Right lobe of liver (tissue), 6 donors: ENCODE data around the gene KCNQ1. TPM values are rescaled to one million over a fixed set of nuclear protein-coding genes. Genes with fewer than 3 reads are reported as not detected.

ENCODE experiments used
- ATAC-seq, 4 donors: fragments of 200-7000 bp; cut with Tn5 transposase; one replicate each; pipeline ENCODE4 v1.9.1; 2020; ENCODE audit warnings: mild to moderate bottlenecking in 4 of 4, moderate library complexity in 4 of 4
- DNase-seq, 3 donors: peaks; one replicate each; pipeline ENCODE4 v3.0.0-alpha.2; 2020
- H3K27ac ChIP-seq, 3 donors: fragments of 200-600 bp; one replicate each; pipeline ENCODE4 v1.8.0; 2022
- H3K27me3 ChIP-seq, 2 donors: fragments of 200-600 bp; one replicate each; pipeline ENCODE4 v1.8.0; 2022
- H3K36me3 ChIP-seq, 4 donors: fragments of 200-600 bp; sonication (generic) in 1 of 4; one replicate each; pipeline versions ENCODE4 v1.5.1 to v1.8.0; 2017 to 2022; ENCODE audit warnings: control low read depth in 1 of 4
- H3K4me1 ChIP-seq, 4 donors: fragments of 200-600 bp; sonication (generic) in 1 of 4; one replicate each; pipeline versions ENCODE4 v1.5.1 to v1.8.0; 2017 to 2022; ENCODE audit warnings: control low read depth in 1 of 4
- H3K4me3 ChIP-seq, 3 donors: fragments of 200-600 bp; one replicate each; pipeline ENCODE4 v1.8.0; 2022
- H3K9me3 ChIP-seq, 4 donors: fragments of 200-600 bp; sonication (generic) in 1 of 4; one replicate each; pipeline versions ENCODE4 v1.5.1 to v1.8.0; 2017 to 2022; ENCODE audit warnings: control low read depth in 1 of 4
- POLR2A ChIP-seq: fragments of 450-650 bp; IDR thresholded peaks from one replicate; pipeline ENCODE4 v1.6.1; 2017; ENCODE audit warnings: antibody characterized with exemption, mild to moderate bottlenecking
- WGBS: methylation state at CpG from one replicate; pipeline ENCODE4 v1.1.6; 2018; ENCODE audit warnings: low coverage, low lambda C conversion rate; ENCODE audit not compliant: insufficient coverage; ENCODE audit errors: missing lambda C conversion rate; 5-methylcytosine and 5-hydroxymethylcytosine counted together
- intact Hi-C, 2 donors: fragments of 100-400 bp; cut with DNase I; formaldehyde crosslinking; loops; one replicate each; pipeline versions ENCODE4 v1.11.2 to v1.14.1; 2022
- total RNA-seq, 6 experiments: library from RNA; depleted of rRNA in 2 of 6; stranded (reverse); fragments of >200 nt in 2 of 6; fragmentation: NEBNext Ultra II Directional in 3 of 6; extraction: Animal tissue kit (Norgen Biotek cat#: 25700) in 3 of 6; gene quantifications; one replicate each; pipeline versions ENCODE4 v1.1.0 to v1.2.4, GENCODE V29; 2016 to 2023
- TF ChIP-seq, protein P1 (sequence below), 4 donors: fragments of 200-600 bp in 3 of 4; fragments of 450-650 bp in 1 of 4; IDR thresholded peaks; one replicate each; pipeline versions ENCODE4 v1.5.1 to v1.8.0; 2016 to 2022; ENCODE audit warnings: antibody characterized with exemption in 4 of 4, mild to moderate bottlenecking in 2 of 4
- donor health status: DM: no; HTN: yes; CAD: no.
- donor health status: DM: no; HTN: no; CAD: no.
- donor health status: DM: no; HTN: no; CAD: no.
- donor health status: DM: no; HTN: yes; CAD: no.
- donor health status: DM: no; HTN: yes; CAD: no.

KCNQ1 gene
- total RNA-seq, 6 experiments from 2014 or later: 0.61 to 2.4 (median 1.8) TPM

DNA sequence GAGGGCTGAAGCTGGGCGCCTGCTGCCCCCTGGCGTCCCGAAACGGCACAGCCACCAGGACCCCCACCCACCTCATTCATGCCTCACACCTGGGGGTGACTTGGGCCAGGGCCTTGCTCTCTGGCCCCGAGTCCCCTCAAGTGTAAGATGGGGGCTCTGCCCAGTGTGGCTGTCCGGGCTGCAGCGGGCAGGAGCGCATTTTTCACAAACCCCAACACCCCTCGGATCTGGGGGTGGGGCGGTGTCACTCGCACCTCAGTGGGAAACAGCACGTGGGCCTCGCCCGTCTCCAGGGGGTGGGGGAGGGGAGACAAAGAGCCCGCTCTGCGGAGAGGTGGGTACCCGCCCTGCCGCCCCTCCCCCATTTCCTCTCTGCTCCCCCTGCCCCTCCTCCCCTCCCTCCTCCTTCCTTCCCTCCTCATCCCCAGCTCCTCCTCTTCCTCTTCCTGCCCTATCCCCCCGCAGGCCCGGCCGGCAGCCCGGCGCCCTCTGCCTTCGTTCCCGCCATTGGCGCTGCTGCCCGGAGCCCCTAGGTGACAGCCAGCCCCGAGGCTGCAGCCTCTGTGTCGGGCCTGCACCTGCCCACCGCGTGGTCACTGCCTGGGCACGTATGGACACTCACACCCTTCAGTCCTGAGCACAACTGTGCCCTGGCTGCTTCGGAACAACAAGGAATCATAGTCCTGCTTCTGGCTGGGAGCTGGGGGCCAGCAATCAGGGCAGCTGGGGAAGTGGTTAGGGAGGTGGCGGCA lies 447.6 kb downstream of the KCNQ1 start:
- DNase-seq (peak in 2 of 3 donors; percentile 67 to 73), ATAC-seq (peak; percentile 39 to 57 (median 52))
- peaks cover 0 to 21% (median 9%) of the 10 kb centered on the region in 4 donors for H3K4me1 ChIP-seq
- TF ChIP-seq POLR2A: no peak
- TF ChIP-seq, protein P1, sequence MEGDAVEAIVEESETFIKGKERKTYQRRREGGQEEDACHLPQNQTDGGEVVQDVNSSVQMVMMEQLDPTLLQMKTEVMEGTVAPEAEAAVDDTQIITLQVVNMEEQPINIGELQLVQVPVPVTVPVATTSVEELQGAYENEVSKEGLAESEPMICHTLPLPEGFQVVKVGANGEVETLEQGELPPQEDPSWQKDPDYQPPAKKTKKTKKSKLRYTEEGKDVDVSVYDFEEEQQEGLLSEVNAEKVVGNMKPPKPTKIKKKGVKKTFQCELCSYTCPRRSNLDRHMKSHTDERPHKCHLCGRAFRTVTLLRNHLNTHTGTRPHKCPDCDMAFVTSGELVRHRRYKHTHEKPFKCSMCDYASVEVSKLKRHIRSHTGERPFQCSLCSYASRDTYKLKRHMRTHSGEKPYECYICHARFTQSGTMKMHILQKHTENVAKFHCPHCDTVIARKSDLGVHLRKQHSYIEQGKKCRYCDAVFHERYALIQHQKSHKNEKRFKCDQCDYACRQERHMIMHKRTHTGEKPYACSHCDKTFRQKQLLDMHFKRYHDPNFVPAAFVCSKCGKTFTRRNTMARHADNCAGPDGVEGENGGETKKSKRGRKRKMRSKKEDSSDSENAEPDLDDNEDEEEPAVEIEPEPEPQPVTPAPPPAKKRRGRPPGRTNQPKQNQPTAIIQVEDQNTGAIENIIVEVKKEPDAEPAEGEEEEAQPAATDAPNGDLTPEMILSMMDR (IDR thresholded peaks at IDR 0.05): peak; percentile 76 to 85 (median 81)
- no peaks in the 10 kb centered on the region for H3K36me3 ChIP-seq
- no peaks in the 10 kb centered on the region for H3K9me3 ChIP-seq
- H3K27ac ChIP-seq: peak overlapping the region; percentile 43 to 58 (median 45)
- under 1% methylated on average over 16 of the region's 34 CpGs for WGBS
- intact Hi-C loops: loop anchor here in 1 of 2 donors (5.0 kb wide), 1 partner anchor 460 kb away; no protein-coding TSS in a partner anchor
- H3K4me3 ChIP-seq: peak overlapping the region; percentile 11 to 35 (median 15)
- no peaks in the 10 kb centered on the region for H3K27me3 ChIP-seq

DNA sequence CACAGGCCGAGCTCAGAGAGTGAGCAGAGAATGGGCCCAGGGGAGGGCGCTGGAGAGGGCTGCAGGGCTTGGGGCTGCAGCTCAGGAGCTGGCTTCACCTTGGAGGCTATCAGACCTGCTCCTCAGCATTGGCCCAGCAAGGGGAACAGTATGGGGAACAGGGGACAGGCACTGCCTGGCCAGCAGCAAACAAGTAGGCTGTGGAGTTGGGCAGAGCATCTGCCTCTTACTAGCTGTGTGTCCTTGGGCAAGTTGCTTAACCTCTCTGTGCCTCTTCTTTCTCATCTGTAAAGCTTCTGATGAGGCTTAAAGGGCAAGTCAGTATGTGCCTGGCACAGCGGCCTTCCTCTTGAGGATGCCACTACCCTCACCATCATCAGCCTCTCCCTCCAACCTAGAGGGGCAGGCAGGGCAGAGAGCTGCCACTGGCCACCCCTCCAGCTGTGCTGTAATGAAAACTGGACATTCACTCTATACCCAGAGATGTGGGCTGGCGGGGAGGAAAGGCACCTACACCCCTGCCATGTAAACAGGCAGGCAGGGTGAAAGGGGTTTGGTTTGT lies 448.2 kb downstream of the KCNQ1 start:
- intact Hi-C loops: loop anchor here in 1 of 2 donors (5.0 kb wide), 1 partner anchor 461 kb away; no protein-coding TSS in a partner anchor
- peak overlapping the region; percentile 20 to 45 (median 43) for H3K27ac ChIP-seq
- peak overlapping the region; percentile 11 to 35 (median 15) for H3K4me3 ChIP-seq
- 100% methylated on average over 1 of the region's 4 CpGs for whole genome bisulfite sequencing
- H3K27me3 ChIP-seq: no peaks in the 10 kb centered on the region
- peaks cover 0 to 21% (median 9%) of the 10 kb centered on the region in 4 donors for H3K4me1 ChIP-seq
- ATAC-seq: peak in 2 of 4 donors; percentile 3 to 5
- DNase-seq: no peak
- TF ChIP-seq POLR2A: no peak
- TF ChIP-seq, protein P1 (IDR thresholded peaks at IDR 0.05): no peak
- H3K9me3 ChIP-seq: no peaks in the 10 kb centered on the region
- H3K36me3 ChIP-seq: no peaks in the 10 kb centered on the region

DNA sequence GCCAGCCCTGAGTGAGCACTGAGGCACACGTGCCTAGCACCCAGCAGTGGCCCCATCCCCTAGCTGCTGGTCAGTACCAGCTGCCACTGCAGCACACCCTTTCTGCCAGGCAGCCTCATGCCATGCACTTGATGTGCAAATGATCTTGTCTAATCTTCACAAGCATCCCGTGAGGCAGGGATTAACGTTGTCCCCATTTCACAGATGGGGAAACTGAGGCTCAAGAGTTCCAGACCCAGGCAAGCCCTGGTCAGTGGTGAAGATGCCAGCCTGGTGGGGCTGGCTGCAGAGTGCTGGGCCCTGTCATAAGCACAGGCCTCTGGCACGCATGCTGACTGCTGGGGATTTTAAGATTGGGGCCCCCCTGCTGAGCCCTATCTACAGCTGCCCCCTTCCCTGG lies 449.1 kb downstream of the KCNQ1 start:
- H3K4me3 ChIP-seq: no peak overlapping the region
- WGBS: 88% methylated on average over 1 of the region's 4 CpGs
- H3K4me1 ChIP-seq: peaks cover 0 to 21% (median 9%) of the 10 kb centered on the region in 4 donors

DNA sequence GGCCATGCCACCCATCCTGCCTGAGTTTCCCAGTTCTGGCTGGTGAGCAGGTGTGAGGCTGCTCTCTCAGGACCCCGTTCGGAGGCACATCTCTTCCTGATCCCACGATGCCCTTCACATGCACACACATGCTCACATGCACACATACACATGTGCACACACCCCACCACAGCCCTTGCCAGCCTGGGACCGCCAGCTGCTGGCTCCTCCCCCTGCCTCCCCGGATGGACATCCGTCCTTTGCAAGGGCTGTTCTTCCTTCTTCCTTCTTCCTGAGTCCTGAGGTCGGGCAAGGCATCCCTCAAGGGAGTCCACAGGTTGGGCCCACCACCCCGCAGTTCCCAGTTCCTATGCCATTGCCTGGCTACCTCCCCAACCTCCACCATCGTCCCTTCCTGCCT lies 451.2 kb downstream of the KCNQ1 start:
- Histone ChIP-seq H3K27ac (no peak overlapping the region), H3K36me3 (no peaks in the 10 kb centered on the region), H3K9me3 (no peaks in the 10 kb centered on the region), H3K27me3 (no peaks in the 10 kb centered on the region), H3K4me1 (peaks cover 0 to 18% (median 9%) of the 10 kb centered on the region in 4 donors), H3K4me3 (no peak overlapping the region)
- ATAC-seq: no peak
- intact Hi-C loops: no loop called here
- no peak for DNase-seq
- TF ChIP-seq, protein P1 (IDR thresholded peaks at IDR 0.05): no peak
- no peak for TF ChIP-seq POLR2A
- WGBS: 77% methylated on average over 5 of the region's 9 CpGs

More for the DNA sequence above, 449.1 kb downstream of the KCNQ1 start:
- DNase-seq (no peak), ATAC-seq (no peak)
- no peak overlapping the region for H3K27ac ChIP-seq
- H3K27me3 ChIP-seq: no peaks in the 10 kb centered on the region
- H3K9me3 ChIP-seq: no peaks in the 10 kb centered on the region
- intact Hi-C loops: loop anchor here in 1 of 2 donors (5.0 kb wide), 1 partner anchor 462 kb away; no protein-coding TSS in a partner anchor
- H3K36me3 ChIP-seq: no peaks in the 10 kb centered on the region
- TF ChIP-seq, protein P1 (IDR thresholded peaks at IDR 0.05): no peak
- no peak for TF ChIP-seq POLR2A
